Measurements from ENCODE around the gene TSPAN4. TPM values are rescaled to one million over a fixed set of nuclear protein-coding genes. Genes with fewer than 3 reads are reported as not detected.

TSPAN4 gene
- total and polyA plus RNA-seq, 4 donors: 68.3 to 197 (median 134) TPM

DNA sequence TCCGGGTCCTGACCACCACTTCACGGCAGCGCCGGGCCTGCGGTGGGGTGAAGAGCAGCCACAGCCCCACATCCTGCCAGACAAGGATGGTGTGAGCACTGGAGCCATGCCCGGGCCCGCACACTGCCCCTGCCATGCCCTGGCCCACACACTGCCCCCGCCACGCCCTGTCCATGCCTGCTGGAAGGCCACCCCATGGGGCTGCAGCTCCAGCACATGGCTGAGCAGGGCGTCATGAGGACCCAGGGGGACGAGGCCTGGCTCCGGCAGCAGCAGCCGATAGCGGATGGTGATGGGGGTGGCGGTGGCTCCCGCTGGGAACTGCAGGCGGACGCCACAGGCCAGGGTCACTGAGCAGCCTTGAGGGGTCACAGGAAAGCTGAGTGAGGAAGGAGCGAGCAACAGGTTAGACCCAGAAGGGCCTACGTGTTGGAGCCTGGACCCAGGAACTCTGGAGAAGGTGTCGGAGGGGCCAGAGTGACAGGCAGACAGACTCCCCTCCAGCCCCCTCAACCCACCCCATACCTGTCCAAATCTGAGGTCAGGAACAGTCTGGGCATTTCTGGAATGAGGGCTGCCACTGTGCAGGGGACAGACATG is 40.5 kb upstream of the TSPAN4 start:
- Histone ChIP-seq H3K27ac (ENCODE audit: low read depth in 1 of 2, low read length in 1 of 2) (no peak overlapping the region), H3K36me3 (ENCODE audit: control insufficient read depth in 4 of 4, insufficient read depth in 4 of 4, low read length in 4 of 4) (peaks cover 0 to 16% (median 3%) of the 10 kb centered on the region in 4 donors), H3K27me3 (ENCODE audit: control insufficient read depth in 3 of 3, insufficient read depth in 3 of 3, low read length in 2 of 3) (no peaks in the 10 kb centered on the region), H3K4me1 (ENCODE audit: control insufficient read depth in 5 of 5, insufficient read depth in 5 of 5, low read length in 5 of 5) (peaks cover 0 to 17% (median 9%) of the 10 kb centered on the region in 5 donors), H3K9me3 (ENCODE audit: control insufficient read depth in 4 of 4, insufficient read depth in 3 of 4, low read length in 3 of 4) (no peaks in the 10 kb centered on the region), H3K9ac (ENCODE audit: insufficient read depth in 1 of 2, low read length in 2 of 2) (no peak overlapping the region), H3K4me3 (no peak overlapping the region)
- no peak for DNase-seq
- TF ChIP-seq CTCF (IDR thresholded peaks at IDR 0.05; ENCODE audit: control extremely low read depth, extremely low read depth): no peak
- ATAC-seq (ENCODE audit: insufficient read depth, low FRiP score): no peak
- WGBS, 2 donors: 95 to 98% methylated on average over 21 of the region's 21 CpGs

GRCh38 chr11:802693-803466 is 39.8 kb upstream of the TSPAN4 start:
- ATAC-seq (ENCODE audit: insufficient read depth, low FRiP score): no peak

DNA sequence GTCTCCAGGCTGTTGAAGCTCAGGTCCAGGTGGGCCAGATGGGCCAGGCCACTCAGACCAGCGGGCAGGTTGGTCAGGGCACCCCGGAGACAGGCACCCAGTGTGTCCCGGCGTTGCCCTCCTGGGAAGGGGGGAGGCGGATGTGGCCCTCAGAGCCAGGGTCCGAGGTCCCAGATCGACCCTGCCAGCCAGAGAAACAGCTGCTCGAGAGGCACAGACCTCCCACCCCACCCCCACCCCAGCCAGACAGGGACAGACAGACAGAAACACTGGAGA is 39.2 kb upstream of the TSPAN4 start:
- Histone ChIP-seq H3K4me1 (ENCODE audit: control insufficient read depth in 5 of 5, insufficient read depth in 5 of 5, low read length in 5 of 5) (peaks cover 0 to 18% (median 10%) of the 10 kb centered on the region in 5 donors), H3K9me3 (ENCODE audit: control insufficient read depth in 4 of 4, insufficient read depth in 3 of 4, low read length in 3 of 4) (no peaks in the 10 kb centered on the region), H3K27me3 (ENCODE audit: control insufficient read depth in 3 of 3, insufficient read depth in 3 of 3, low read length in 2 of 3) (no peaks in the 10 kb centered on the region), H3K27ac (ENCODE audit: low read depth in 1 of 2, low read length in 1 of 2) (no peak overlapping the region), H3K9ac (ENCODE audit: insufficient read depth in 1 of 2, low read length in 2 of 2) (no peak overlapping the region), H3K4me3 (no peak overlapping the region), H3K36me3 (ENCODE audit: control insufficient read depth in 4 of 4, insufficient read depth in 4 of 4, low read length in 4 of 4) (peaks cover 0 to 16% (median 3%) of the 10 kb centered on the region in 4 donors)
- no peak for TF ChIP-seq CTCF (IDR thresholded peaks at IDR 0.05; ENCODE audit: control extremely low read depth, extremely low read depth)
- 93 to 95% methylated on average over 8 of the region's 8 CpGs for WGBS, 2 donors
- DNase-seq (no peak), ATAC-seq (ENCODE audit: insufficient read depth, low FRiP score) (no peak)

More at GRCh38 chr11:802693-803466, 39.8 kb upstream of the TSPAN4 start:
- Histone ChIP-seq H3K27me3 (ENCODE audit: control insufficient read depth in 3 of 3, insufficient read depth in 3 of 3, low read length in 2 of 3) (no peaks in the 10 kb centered on the region), H3K4me3 (no peak overlapping the region), H3K9ac (ENCODE audit: insufficient read depth in 1 of 2, low read length in 2 of 2) (no peak overlapping the region), H3K4me1 (ENCODE audit: control insufficient read depth in 5 of 5, insufficient read depth in 5 of 5, low read length in 5 of 5) (peaks cover 0 to 15% (median 9%) of the 10 kb centered on the region in 5 donors), H3K36me3 (ENCODE audit: control insufficient read depth in 4 of 4, insufficient read depth in 4 of 4, low read length in 4 of 4) (peaks cover 0 to 16% (median 3%) of the 10 kb centered on the region in 4 donors), H3K9me3 (ENCODE audit: control insufficient read depth in 4 of 4, insufficient read depth in 3 of 4, low read length in 3 of 4) (no peaks in the 10 kb centered on the region), H3K27ac (ENCODE audit: low read depth in 1 of 2, low read length in 1 of 2) (no peak overlapping the region)
- DNase-seq: no peak
- WGBS, 2 donors: 94 to 96% methylated on average over 27 to 28 of the region's 28 CpGs
- TF ChIP-seq CTCF (IDR thresholded peaks at IDR 0.05; ENCODE audit: control extremely low read depth, extremely low read depth): no peak
